Right lobe of liver (tissue), 4 donors: ENCODE results near the gene FKBP15.

Experiments
- POLR2A ChIP-seq: fragments of 450-650 bp; IDR thresholded peaks from one replicate; pipeline ENCODE4 v1.6.1; 2017; ENCODE audit warnings: antibody characterized with exemption, mild to moderate bottlenecking
- TF ChIP-seq, protein P1 (sequence below), 4 donors: fragments of 200-600 bp in 3 of 4; fragments of 450-650 bp in 1 of 4; IDR thresholded peaks; one replicate each; pipeline versions ENCODE4 v1.5.1 to v1.8.0; 2016 to 2022; ENCODE audit warnings: antibody characterized with exemption in 4 of 4, mild to moderate bottlenecking in 2 of 4
- donor health status: DM: no; HTN: no; CAD: no.
- donor health status: DM: no; HTN: no; CAD: no.
- donor health status: DM: no; HTN: yes; CAD: no.

DNA sequence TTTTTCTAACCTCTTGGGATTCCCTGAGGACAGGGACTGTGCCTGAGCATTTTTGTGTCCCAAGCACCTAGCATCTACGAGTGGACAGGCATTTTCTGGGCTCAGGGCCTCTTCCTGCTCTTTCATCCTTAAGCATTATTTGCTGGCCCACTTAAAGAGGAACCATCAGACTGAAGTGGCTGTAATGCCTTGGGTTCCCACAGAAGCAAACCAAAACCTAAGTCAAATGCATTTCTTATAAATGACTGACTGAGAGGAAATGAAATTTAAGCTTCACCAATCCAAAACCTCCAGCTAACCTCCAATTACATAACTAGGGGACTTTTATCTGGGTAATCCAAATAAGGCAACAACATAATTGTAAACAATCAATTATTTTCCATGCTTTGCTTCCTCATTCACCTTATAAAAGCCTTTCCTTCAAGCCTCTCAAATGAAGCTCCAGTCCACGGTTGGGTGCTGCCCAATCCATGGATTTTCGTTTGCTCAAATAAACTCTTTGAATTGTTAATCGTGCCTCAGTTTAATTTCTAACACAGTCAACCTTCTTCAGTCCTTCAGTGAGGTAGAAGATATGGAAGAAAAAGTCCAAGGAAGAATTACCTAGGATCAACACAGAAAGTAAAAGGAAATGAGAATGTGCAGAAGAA is 95.6 kb downstream of the FKBP15 start:
- TF ChIP-seq, protein P1, sequence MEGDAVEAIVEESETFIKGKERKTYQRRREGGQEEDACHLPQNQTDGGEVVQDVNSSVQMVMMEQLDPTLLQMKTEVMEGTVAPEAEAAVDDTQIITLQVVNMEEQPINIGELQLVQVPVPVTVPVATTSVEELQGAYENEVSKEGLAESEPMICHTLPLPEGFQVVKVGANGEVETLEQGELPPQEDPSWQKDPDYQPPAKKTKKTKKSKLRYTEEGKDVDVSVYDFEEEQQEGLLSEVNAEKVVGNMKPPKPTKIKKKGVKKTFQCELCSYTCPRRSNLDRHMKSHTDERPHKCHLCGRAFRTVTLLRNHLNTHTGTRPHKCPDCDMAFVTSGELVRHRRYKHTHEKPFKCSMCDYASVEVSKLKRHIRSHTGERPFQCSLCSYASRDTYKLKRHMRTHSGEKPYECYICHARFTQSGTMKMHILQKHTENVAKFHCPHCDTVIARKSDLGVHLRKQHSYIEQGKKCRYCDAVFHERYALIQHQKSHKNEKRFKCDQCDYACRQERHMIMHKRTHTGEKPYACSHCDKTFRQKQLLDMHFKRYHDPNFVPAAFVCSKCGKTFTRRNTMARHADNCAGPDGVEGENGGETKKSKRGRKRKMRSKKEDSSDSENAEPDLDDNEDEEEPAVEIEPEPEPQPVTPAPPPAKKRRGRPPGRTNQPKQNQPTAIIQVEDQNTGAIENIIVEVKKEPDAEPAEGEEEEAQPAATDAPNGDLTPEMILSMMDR (IDR thresholded peaks at IDR 0.05), result no peak
- TF ChIP-seq POLR2A, result no peak
